HS-27A (cell line): ENCODE measurements around the gene MCCD1.

Source experiments
- DNase-seq: peaks from one replicate; pipeline ENCODE4 v3.0.0-alpha.2; 2012; ENCODE audit warnings: low read depth, missing footprints

The MCCD1 gene

GRCh38 chr6:31572041-31572911 lies 43.5 kb downstream of the MCCD1 start, which contains the start of gene LTA:
TSS of gene LTA (plus strand) at chr6:31572289. CDS start at chr6:31572743, 454 bp downstream.
- DNase-seq = no peak

GRCh38 chr6:31573239-31574105 lies 44.7 kb downstream of the MCCD1 start:
- no peak for DNase-seq

- no peak for DNase-seq
These were observed 45.6 kb downstream of the MCCD1 start for GRCh38 chr6:31574106-31575061.

GRCh38 chr6:31575335-31575901 lies 46.7 kb downstream of the MCCD1 start, which contains the start of gene TNF:
TSS of gene TNF (plus strand) at chr6:31575565. CDS start at chr6:31575742, 177 bp downstream.
- no peak for DNase-seq

GRCh38 chr6:31575952-31576685 lies 47.4 kb downstream of the MCCD1 start:
- DNase-seq = no peak

- DNase-seq = no peak
These were observed 48.3 kb downstream of the MCCD1 start for GRCh38 chr6:31576897-31577578.

- DNase-seq = no peak
These were observed 48.8 kb downstream of the MCCD1 start for GRCh38 chr6:31577579-31577966.

GRCh38 chr6:31578184-31579118 lies 49.7 kb downstream of the MCCD1 start:
- DNase-seq = no peak

- DNase-seq = no peak
These were observed 50.4 kb downstream of the MCCD1 start for GRCh38 chr6:31579119-31579505.
